ENCODE data around the gene CYP27B1. TPM values are rescaled to one million over a fixed set of nuclear protein-coding genes. Genes with fewer than 3 reads are reported as not detected.
"Not testable (repeated sequence)": the region's sequence is repeated elsewhere in the genome, so short reads cannot be mapped to it uniquely, and the experiment has no call there.

The CYP27B1 gene
- total and polyA plus RNA-seq, 9 of the 15 experiments (the other 6 are each of a cell fraction or from before 2014, with no cell fraction given), result 0.18 to 4.2 (median 1.8) TPM

DNA sequence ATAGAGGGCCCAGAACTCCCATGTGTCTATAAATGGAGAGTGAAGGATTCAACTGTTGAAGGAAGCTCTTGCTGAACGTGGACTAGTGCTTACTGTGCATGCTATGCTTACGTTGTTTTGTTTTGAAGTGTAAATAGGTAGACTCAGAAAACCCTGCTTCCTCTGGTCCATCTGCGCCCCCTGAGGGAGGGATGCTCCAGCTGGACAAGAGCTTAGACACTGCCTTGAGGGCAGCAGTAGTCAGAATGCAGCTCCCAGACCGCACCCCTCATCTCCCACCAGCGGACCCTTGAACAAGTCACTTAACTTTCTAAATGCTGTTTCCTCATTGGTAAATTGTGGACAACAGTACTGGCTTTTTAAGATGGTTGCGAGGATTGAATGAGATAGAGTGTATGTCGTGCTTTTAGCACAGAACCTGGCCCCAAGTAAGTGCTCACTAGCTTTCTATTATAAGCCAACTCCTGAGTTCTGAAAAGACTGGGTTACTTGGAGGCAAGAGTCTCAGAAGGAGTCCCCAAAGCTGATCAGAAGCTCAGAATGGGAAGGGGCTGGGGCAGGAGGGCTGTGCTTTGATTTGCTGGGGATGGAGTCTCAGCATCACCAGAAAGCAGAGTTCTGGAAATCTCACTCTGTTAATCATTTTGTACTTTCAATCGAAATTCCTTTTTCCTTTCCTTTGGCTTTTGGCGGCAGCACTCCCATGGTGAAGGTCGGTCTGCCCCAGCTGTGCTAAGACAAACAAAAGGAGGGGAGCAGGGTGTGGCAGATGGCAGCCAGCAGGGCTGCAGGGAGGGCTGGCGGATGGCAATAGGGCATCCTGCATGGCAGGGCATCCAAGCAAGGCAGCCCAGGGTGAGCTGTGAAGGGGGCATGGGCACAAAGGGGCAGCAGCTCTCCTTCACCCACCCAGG lies 43.9 kb downstream of the CYP27B1 start:
- DNase-seq (ENCODE audit: extremely low read depth in 1 of 4, low spot score in 3 of 4), result no peak

GRCh38 chr12:57721846-57722608 lies 44.9 kb downstream of the CYP27B1 start:
- CTCF ChIA-PET (ENCODE audit: low intra/inter-chr PET ratio), result interaction anchor here (1.0 kb wide), 1 partner anchor 139 kb away, joined by 4 read pairs; no protein-coding TSS in a partner anchor
- in situ Hi-C loops (cut with MboI); H3K9me3 ChIP-seq (replicated peaks; ENCODE audit: control insufficient read depth, insufficient read depth, low read depth, low read length); H3K9ac ChIP-seq (ENCODE audit: insufficient read depth in 1 of 2, low read depth in 2 of 2, low read length in 2 of 2); FAIRE-seq; H3K27me3 ChIP-seq (ENCODE audit: control insufficient read depth in 2 of 2, insufficient read depth in 2 of 2, low read length in 2 of 2); ATAC-seq; H2AFZ ChIP-seq (ENCODE audit: low read depth, low read length); intact Hi-C loops (cut with micrococcal nuclease); H3K4me2 ChIP-seq (ENCODE audit: insufficient read depth, low read length); DNase-seq (ENCODE audit: extremely low read depth in 1 of 4, low spot score in 3 of 4); H3K79me2 ChIP-seq (ENCODE audit: control insufficient read depth, insufficient read depth, low read length); H3K9me1 ChIP-seq (ENCODE audit: control insufficient read depth, insufficient read depth, low read length); H4K20me1 ChIP-seq (replicated peaks; ENCODE audit: control insufficient read depth, insufficient read depth, low read length); H3K27ac ChIP-seq (ENCODE audit: extremely low read depth, low read depth, low read length); BruUV-seq (replicated peaks); H3K4me3 ChIP-seq: not testable (repeated sequence)
- POLR2A ChIA-PET, result interaction anchor here (0.6 to 0.8 kb wide), 3 partner anchors 35 to 131 kb away, joined by 3 to 4 read pairs (median 3); partner anchors contain the start of gene PIP4K2C
- Histone ChIP-seq H3K36me3 (ENCODE audit: control insufficient read depth, insufficient read depth, low read length) (peaks cover 35% of the 10 kb centered on the region; the same call in 2 of the 3 replicates), H3K4me1 (replicated peaks in 1 of 2; ENCODE audit: control insufficient read depth in 2 of 2, insufficient read depth in 2 of 2, low read length in 2 of 2) (peaks cover 0 to 12% of the 10 kb centered on the region in 2 experiments; a peak in 1 of 5 replicates)
- WGBS (ENCODE audit: insufficient coverage, low coverage, missing lambda C conversion rate), result 84% methylated on average over 15 of the region's 16 CpGs

More for the DNA sequence above, 43.9 kb downstream of the CYP27B1 start:
- no peak overlapping the region for H2AFZ ChIP-seq (ENCODE audit: low read depth, low read length)
- WGBS (ENCODE audit: insufficient coverage, low coverage, missing lambda C conversion rate), result 38% methylated on average over 11 of the region's 11 CpGs
- 0 out of 4 replicates have a peak, but pooled peaks of 1 of the 2 experiments have one; percentile 3 for TF ChIP-seq RAD21 (CRISPR knock-in tag; conservative IDR thresholded peaks at IDR 0.05 in 1 of 2, IDR thresholded peaks at IDR 0.05 in 1 of 2)
- 0 out of 2 replicates have a peak, but pooled peaks have one; percentile 37 for TF ChIP-seq POLR2G (IDR thresholded peaks at IDR 0.05; ENCODE audit: low read depth, low read length)
- 0 out of 6 replicates have a peak, but pooled peaks of 1 of the 3 experiments have one; percentile 5 for TF ChIP-seq CTCF (IDR thresholded peaks at IDR 0.05 in 2 of 3, conservative IDR thresholded peaks at IDR 0.05 in 1 of 3; ENCODE audit: insufficient read depth in 2 of 3, low read depth in 1 of 3, low read length in 3 of 3)
- no peak for TF ChIP-seq NFXL1 (CRISPR knock-in tag; IDR thresholded peaks at IDR 0.05)
- peak overlapping the region in 1 of 2 experiments; percentile 75; a peak in 1 of 4 replicates for H3K9ac ChIP-seq (ENCODE audit: insufficient read depth in 1 of 2, low read depth in 2 of 2, low read length in 2 of 2)
- intact Hi-C loops (cut with micrococcal nuclease) (no loop called here), in situ Hi-C loops (cut with MboI) (no loop called here)
- no peak overlapping the region for H3K4me2 ChIP-seq (ENCODE audit: insufficient read depth, low read length)
- CTCF ChIA-PET (ENCODE audit: low intra/inter-chr PET ratio), result interaction anchor here (1.0 kb wide), 1 partner anchor 140 kb away, joined by 4 read pairs; no protein-coding TSS in a partner anchor
- FAIRE-seq, result no peak
- no peak overlapping the region for H3K4me3 ChIP-seq
- peak; percentile 21; the same call in 1 of the 3 replicates for ATAC-seq
- peaks cover 29% of the 10 kb centered on the region; the same call in 2 of the 3 replicates for H3K36me3 ChIP-seq (ENCODE audit: control insufficient read depth, insufficient read depth, low read length)
- H3K9me3 ChIP-seq (replicated peaks; ENCODE audit: control insufficient read depth, insufficient read depth, low read depth, low read length), result no peaks in the 10 kb centered on the region; the same call in 1 of the 2 replicates
- H3K27me3 ChIP-seq (ENCODE audit: control insufficient read depth in 2 of 2, insufficient read depth in 2 of 2, low read length in 2 of 2), result peaks cover 0 to 4% of the 10 kb centered on the region in 2 experiments; a peak in 1 of 5 replicates
- BruUV-seq (replicated peaks), result no TSS peak
- peaks cover 0 to 20% of the 10 kb centered on the region in 2 experiments; a peak in 2 of 5 replicates for H3K4me1 ChIP-seq (replicated peaks in 1 of 2; ENCODE audit: control insufficient read depth in 2 of 2, insufficient read depth in 2 of 2, low read length in 2 of 2)
- H3K79me2 ChIP-seq (ENCODE audit: control insufficient read depth, insufficient read depth, low read length), result no peaks in the 10 kb centered on the region
- no peak overlapping the region for H3K27ac ChIP-seq (ENCODE audit: extremely low read depth, low read depth, low read length)
- POLR2A ChIA-PET, result interaction anchor here (1.9 kb wide), 1 partner anchor 12 kb away, joined by 5 read pairs; no protein-coding TSS in a partner anchor
- H3K9me1 ChIP-seq (ENCODE audit: control insufficient read depth, insufficient read depth, low read length), result no peaks in the 10 kb centered on the region
- no peaks in the 10 kb centered on the region for H4K20me1 ChIP-seq (replicated peaks; ENCODE audit: control insufficient read depth, insufficient read depth, low read length)
